ENCODE data around the gene NSUN5.
"Not testable (repeated sequence)": the region's sequence is repeated elsewhere in the genome, so short reads cannot be mapped to it uniquely, and the experiment has no call there.

NSUN5 gene

GRCh38 chr7:73299812-73300211, 8.8 kb downstream of the NSUN5 start:
- in situ Hi-C loops (cut with HindIII; ENCODE audit: low sequenced_read_pairs): not testable (repeated sequence)

GRCh38 chr7:73297706-73298105, 10.9 kb downstream of the NSUN5 start:
- in situ Hi-C loops (cut with HindIII; ENCODE audit: low sequenced_read_pairs): not testable (repeated sequence)

GRCh38 chr7:73297235-73297634, 11.4 kb downstream of the NSUN5 start:
- in situ Hi-C loops (cut with HindIII; ENCODE audit: low sequenced_read_pairs): not testable (repeated sequence)

- in situ Hi-C loops (cut with HindIII; ENCODE audit: low sequenced_read_pairs): not testable (repeated sequence)
Observed at GRCh38 chr7:73277210-73277609, 31.4 kb downstream of the NSUN5 start.

GRCh38 chr7:73267813-73268212, 40.8 kb downstream of the NSUN5 start:
- in situ Hi-C loops (cut with HindIII; ENCODE audit: low sequenced_read_pairs): not testable (repeated sequence)

- in situ Hi-C loops (cut with HindIII; ENCODE audit: low sequenced_read_pairs): not testable (repeated sequence)
Observed at GRCh38 chr7:73266719-73267368, 41.8 kb downstream of the NSUN5 start.

- in situ Hi-C loops (cut with HindIII; ENCODE audit: low sequenced_read_pairs): not testable (repeated sequence)
Observed at GRCh38 chr7:73262416-73262815, 46.2 kb downstream of the NSUN5 start.

All from endothelial cell of hepatic sinusoid (primary cell).